Spleen (tissue), 11 donors: ENCODE measurements around the gene IKZF3. TPM values are rescaled to one million over a fixed set of nuclear protein-coding genes. Genes with fewer than 3 reads are reported as not detected.

Source experiments
- DNase-seq: peaks from one replicate; pipeline ENCODE4 v3.0.0-alpha.2; 2020
- H3K27ac ChIP-seq, 8 donors: fragments of 200-600 bp; sonication (generic) in 7 of 8; 1 replicate in 4 of 8; 2 replicates in 4 of 8; pipeline versions ENCODE4 v1.5.0 to v1.8.0; 2016 to 2021; ENCODE audit warnings: inconsistent platforms in 4 of 8, mild to moderate bottlenecking in 4 of 8, moderate library complexity in 1 of 8
- H3K27me3 ChIP-seq, 7 donors: fragments of 200-600 bp; sonication (generic) in 6 of 7; replicated peaks in 1 of 7; 1 replicate in 4 of 7; 2 replicates in 3 of 7; pipeline versions ENCODE4 v1.5.0 to v1.8.0; 2016 to 2021; ENCODE audit warnings: inconsistent platforms in 3 of 7, mild to moderate bottlenecking in 1 of 7
- H3K36me3 ChIP-seq, 6 donors: fragments of 200-600 bp; sonication (generic) in 5 of 6; 1 replicate in 4 of 6; 2 replicates in 2 of 6; pipeline versions ENCODE4 v1.5.0 to v1.8.0; 2016 to 2021; ENCODE audit warnings: inconsistent platforms in 2 of 6
- H3K4me1 ChIP-seq, 6 donors: fragments of 200-600 bp; sonication (generic) in 5 of 6; 1 replicate in 3 of 6; 2 replicates in 3 of 6; pipeline versions ENCODE4 v1.5.0 to v1.8.0; 2016 to 2021; ENCODE audit warnings: inconsistent platforms in 3 of 6
- H3K4me3 ChIP-seq, 8 donors: fragments of 200-600 bp; sonication (generic) in 7 of 8; 1 replicate in 4 of 8; 2 replicates in 4 of 8; pipeline versions ENCODE4 v1.5.0 to v1.8.0; 2016 to 2021; ENCODE audit warnings: inconsistent platforms in 4 of 8, mild to moderate bottlenecking in 4 of 8, moderate library complexity in 2 of 8
- H3K9me3 ChIP-seq, 8 donors: fragments of 200-600 bp; sonication (generic) in 7 of 8; 1 replicate in 4 of 8; 2 replicates in 4 of 8; pipeline versions ENCODE4 v1.5.0 to v1.8.0; 2016 to 2021; ENCODE audit warnings: inconsistent platforms in 4 of 8
- CTCF ChIP-seq, 11 experiments: fragments of 200-600 bp in 7 of 11; fragments of 450-650 bp in 4 of 11; sonication (generic) in 4 of 11; IDR thresholded peaks in 8 of 11; conservative IDR thresholded peaks in 3 of 11; 1 replicate in 7 of 11; 2 replicates in 4 of 11; pipeline versions ENCODE4 v1.4.0 to v1.8.0; 2016 to 2021; ENCODE audit warnings: antibody characterized with exemption in 11 of 11, inconsistent platforms in 4 of 11, mild to moderate bottlenecking in 1 of 11
- POLR2A ChIP-seq, 3 donors: fragments of 450-650 bp; IDR thresholded peaks; one replicate each; pipeline ENCODE4 v1.5.1; 2017; ENCODE audit warnings: antibody characterized with exemption in 3 of 3, mild to moderate bottlenecking in 1 of 3
- POLR2AphosphoS5 ChIP-seq, 3 donors: sonication (generic); formaldehyde crosslinking; IDR thresholded peaks; one replicate each; pipeline ENCODE4 v1.5.1; 2017; ENCODE audit warnings: antibody characterized with exemption in 3 of 3
- WGBS, 5 donors: extraction: QIAGEN DNeasy Blood & Tissue Kit in 3 of 5; methylation state at CpG; one replicate each; pipeline versions ENCODE4 v1.1.5 to v1.1.7; 2013 to 2018; 5-methylcytosine and 5-hydroxymethylcytosine counted together
- intact Hi-C: fragments of 100-400 bp; cut with DNase I; formaldehyde crosslinking; loops from one replicate; pipeline ENCODE4 v1.15.0; 2023; ENCODE audit warnings: low total_unique reads
- polyA plus RNA-seq, 3 donors: library from polyadenylated mRNA; stranded (reverse); fragments of 200-250 nt; gene quantifications; one replicate each; pipeline ENCODE4 v1.2.1, GENCODE V29; 2013
- total RNA-seq, 7 donors: library from RNA; depleted of rRNA in 3 of 7; stranded (reverse); fragments of >200 nt in 3 of 7; fragmentation: NEBNext Ultra II Directional in 4 of 7; extraction: Animal tissue kit (Norgen Biotek cat#: 25700) in 4 of 7; gene quantifications; one replicate each; pipeline versions ENCODE4 v1.1.0 to v1.2.1, GENCODE V29; 2016 to 2021
- donor health status: healthy with polysubstance abuse.
- donor health status: DM: no; HTN: no; CAD: no; lungs with moderate emphysema.
- donor health status: DM: no; HTN: no; CAD: no.
- donor health status: Bipolar disorder and iron deficiency.
- donor health status: healthy.
- donor health status: DM: no; HTN: no; CAD: no.
- donor health status: DM: yes; HTN: yes; CAD: no.

The IKZF3 gene
- total and polyA plus RNA-seq, 10 donors: 17.5 to 132 (median 84.1) TPM

- peaks cover 6 to 32% (median 28%) of the 10 kb centered on the region in 8 donors for H3K9me3 ChIP-seq
Measured at GRCh38 chr17:39826334-39826733, 37.8 kb downstream of the IKZF3 start.

DNA sequence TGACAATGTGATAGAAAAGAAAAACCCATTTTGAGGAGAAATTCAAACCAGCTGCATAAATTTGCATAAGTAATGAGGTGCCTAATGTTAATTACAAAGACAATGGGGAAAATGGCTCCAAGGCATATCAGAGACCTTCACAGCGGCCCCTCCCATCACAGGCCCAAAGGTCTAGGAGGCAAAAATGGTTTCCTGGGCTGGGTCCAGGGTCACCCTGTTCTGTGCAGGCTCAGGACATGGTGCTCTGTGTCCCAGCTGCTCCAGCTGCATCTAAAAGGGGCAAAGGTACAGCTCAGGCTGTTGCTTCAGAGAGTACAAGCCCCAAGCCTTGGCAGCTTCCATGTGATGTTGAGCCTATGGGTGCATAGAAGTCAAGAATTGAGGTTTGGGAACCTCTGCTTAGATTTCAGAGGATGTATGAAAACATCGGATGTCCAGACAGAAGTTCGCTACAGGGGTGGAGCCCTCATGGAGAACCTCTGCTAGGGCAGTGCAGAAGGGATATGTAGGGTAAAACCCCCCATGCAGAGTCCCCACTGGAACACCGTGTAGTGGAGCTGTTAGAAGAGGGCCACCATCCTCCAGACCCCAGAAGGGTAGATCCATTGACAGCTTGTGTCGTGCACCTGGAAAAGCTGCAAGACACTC, 40.6 kb downstream of the IKZF3 start:
- Histone ChIP-seq H3K27me3 (no peaks in the 10 kb centered on the region), H3K4me3 (peak overlapping the region in 1 of 8 donors; percentile 14), H3K27ac (no peak overlapping the region), H3K4me1 (peaks cover 13 to 39% (median 36%) of the 10 kb centered on the region in 6 donors), H3K36me3 (peaks cover 0 to 66% (median 55%) of the 10 kb centered on the region in 6 donors), H3K9me3 (peaks cover 6 to 32% (median 28%) of the 10 kb centered on the region in 8 donors)
- intact Hi-C loops: no loop called here
- no peak for DNase-seq
- WGBS, 5 donors: 88 to 99% (median 96%) methylated on average over 5 of the region's 5 CpGs
- TF ChIP-seq POLR2A (IDR thresholded peaks at IDR 0.05) (no peak), CTCF (IDR thresholded peaks at IDR 0.05 in 8 of 11, conservative IDR thresholded peaks at IDR 0.05 in 3 of 11) (no peak), POLR2AphosphoS5 (IDR thresholded peaks at IDR 0.05) (no peak)

More at GRCh38 chr17:39826334-39826733, 37.8 kb downstream of the IKZF3 start:
- H3K4me3 ChIP-seq: no peak overlapping the region
- DNase-seq: no peak
- H3K27me3 ChIP-seq: no peaks in the 10 kb centered on the region
- peaks cover 0 to 94% (median 60%) of the 10 kb centered on the region in 6 donors for H3K36me3 ChIP-seq
- peaks cover 0 to 11% (median 9%) of the 10 kb centered on the region in 6 donors for H3K4me1 ChIP-seq
- no peak for TF ChIP-seq CTCF (IDR thresholded peaks at IDR 0.05 in 8 of 11, conservative IDR thresholded peaks at IDR 0.05 in 3 of 11)
- TF ChIP-seq POLR2AphosphoS5 (IDR thresholded peaks at IDR 0.05): no peak
- TF ChIP-seq POLR2A (IDR thresholded peaks at IDR 0.05): no peak
- intact Hi-C loops: no loop called here
- WGBS, 5 donors: 90 to 100% (median 95%) methylated on average over 2 of the region's 2 CpGs
- H3K27ac ChIP-seq: peak overlapping the region in 1 of 8 donors; percentile 4

DNA sequence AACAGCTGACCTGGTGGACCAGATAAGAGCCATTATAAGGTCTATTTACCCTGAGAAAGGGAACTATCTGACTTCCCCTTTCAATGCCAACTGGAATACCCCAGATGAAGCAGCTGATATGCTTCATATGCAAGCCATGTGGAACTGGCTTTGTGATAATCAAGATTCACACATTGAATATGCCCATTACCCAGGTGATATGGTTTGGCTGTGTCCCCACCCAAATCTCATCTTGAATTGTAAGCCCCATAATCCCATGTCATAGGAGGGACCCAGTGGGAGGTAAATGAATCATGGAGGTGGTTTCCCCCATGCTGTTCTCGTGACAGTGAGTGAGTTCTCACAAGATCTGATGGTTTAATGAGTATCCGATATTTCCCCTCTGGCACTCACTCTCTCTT, 42.1 kb downstream of the IKZF3 start:
- Histone ChIP-seq H3K4me1 (peaks cover 16 to 54% (median 44%) of the 10 kb centered on the region in 6 donors), H3K27me3 (no peaks in the 10 kb centered on the region), H3K27ac (peak overlapping the region in 4 of 8 donors; percentile 66 to 81 (median 76)), H3K4me3 (no peak overlapping the region), H3K36me3 (peaks cover 0 to 60% (median 42%) of the 10 kb centered on the region in 6 donors), H3K9me3 (peaks cover 6 to 32% (median 28%) of the 10 kb centered on the region in 8 donors)
- 68 to 82% (median 70%) methylated on average over 2 of the region's 2 CpGs for WGBS, 5 donors
- DNase-seq: no peak
- TF ChIP-seq POLR2A (IDR thresholded peaks at IDR 0.05) (no peak), POLR2AphosphoS5 (IDR thresholded peaks at IDR 0.05) (peak in 1 of 3 donors; percentile 29), CTCF (IDR thresholded peaks at IDR 0.05 in 8 of 11, conservative IDR thresholded peaks at IDR 0.05 in 3 of 11) (no peak)
- intact Hi-C loops: no loop called here

DNA sequence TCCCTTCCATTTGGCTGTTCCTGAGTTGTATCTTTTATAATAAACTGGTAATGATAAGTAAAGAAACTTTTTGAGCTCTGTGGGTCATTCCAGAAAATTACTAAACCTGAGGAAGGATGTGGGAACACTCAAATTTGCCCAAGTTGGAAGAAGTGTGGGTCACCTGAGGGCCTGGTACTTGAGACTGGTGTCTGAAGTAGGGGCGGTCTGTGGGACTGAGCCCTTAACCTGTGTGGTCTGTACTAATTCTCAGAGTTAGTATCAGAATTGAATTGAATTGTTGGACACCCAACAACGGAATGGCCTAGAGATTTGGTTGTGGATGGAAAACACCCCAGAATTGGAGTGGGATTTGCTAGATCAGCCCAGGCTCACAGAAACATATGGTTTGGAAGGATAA, 43.1 kb downstream of the IKZF3 start:
- intact Hi-C loops: no loop called here
- 92 to 100% (median 97%) methylated on average over 2 of the region's 2 CpGs for WGBS, 5 donors
- Histone ChIP-seq H3K27ac (peak overlapping the region in 6 of 8 donors; percentile 17 to 81 (median 70)), H3K4me1 (peaks cover 16 to 64% (median 47%) of the 10 kb centered on the region in 6 donors), H3K9me3 (peaks cover 6 to 32% (median 28%) of the 10 kb centered on the region in 8 donors), H3K4me3 (no peak overlapping the region), H3K36me3 (peaks cover 0 to 58% (median 31%) of the 10 kb centered on the region in 6 donors), H3K27me3 (no peaks in the 10 kb centered on the region)
- TF ChIP-seq POLR2A (IDR thresholded peaks at IDR 0.05): no peak
- TF ChIP-seq POLR2AphosphoS5 (IDR thresholded peaks at IDR 0.05): no peak
- TF ChIP-seq CTCF (IDR thresholded peaks at IDR 0.05 in 8 of 11, conservative IDR thresholded peaks at IDR 0.05 in 3 of 11): no peak
- DNase-seq: no peak
